HCT116 (cell line): ENCODE results near the gene SLC12A8. TPM values are rescaled to one million over a fixed set of nuclear protein-coding genes. Genes with fewer than 3 reads are reported as not detected.

ENCODE experiments used
- ATAC-seq: fragments of 200-7000 bp; cut with Tn5 transposase; 2 replicates; pipeline ENCODE4 v1.9.1; 2020; ENCODE audit warnings: mild to moderate bottlenecking, moderate library complexity
- BruUV-seq: library from RNA; stranded (reverse); fragments of 400-500 nt; replicated peaks from 2 replicates; lab custom pipeline; 2021; lab: Mats Ljungman, UMichigan
- CTCF ChIA-PET: fragments of 300-600 bp; sonication (Branson Sonifier 250); formaldehyde crosslinking; loops from one replicate; lab custom pipeline; 2021; ENCODE audit warnings: antibody characterized with exemption; lab: Charles Lee
- POLR2A ChIA-PET: fragments of 300-600, 350-600 bp; sonication (Branson Sonifier 250); formaldehyde crosslinking; loops from one replicate; lab custom pipeline; 2021; ENCODE audit warnings: antibody characterized with exemption; lab: Charles Lee
- RAD21 ChIA-PET, 2 experiments: fragments of 300-600 bp; sonication (Branson Sonifier 250); formaldehyde crosslinking; loops; one replicate each; lab custom pipeline; 2023; ENCODE audit warnings: low total read pairs in 2 of 2; ENCODE audit not compliant: uncharacterized antibody in 2 of 2, unreplicated experiment in 2 of 2, low non-redundant PET in 1 of 2; lab: Charles Lee
- DNase-seq: peaks from one replicate; pipeline ENCODE4 v3.0.0-alpha.2; 2010; ENCODE audit warnings: low read depth, low spot score
- H2AFZ ChIP-seq: fragments of 200-600 bp; shearing (Covaris generic), sonication (generic); 2 replicates; pipeline ENCODE4 v1.6.1; 2017; ENCODE audit warnings: low read depth, mixed run types, mixed read lengths, antibody characterized with exemption, low read length; ENCODE audit not compliant: poor library complexity, severe bottlenecking
- H3K27ac ChIP-seq: 2 replicates; pipeline ENCODE4 v1.5.1; 2012; ENCODE audit warnings: low read depth, low read length
- H3K27me3 ChIP-seq: fragments of 200-600 bp; sonication (generic); 2 replicates; pipeline ENCODE4 v1.6.1; 2016; ENCODE audit warnings: mixed run types, low read length, mixed read lengths; ENCODE audit not compliant: insufficient read depth
- H3K36me3 ChIP-seq, 2 experiments: fragments of 200-500 bp in 1 of 2; fragments of 200-600 bp in 1 of 2; sonication (Bioruptor generic) in 1 of 2; sonication (generic) in 1 of 2; 2 replicates each; pipeline versions ENCODE4 v1.5.1 to v1.6.1; 2014 to 2016; ENCODE audit warnings: low read length in 2 of 2, inconsistent platforms in 1 of 2, mixed read lengths in 1 of 2, mixed run types in 1 of 2; ENCODE audit not compliant: insufficient read depth in 2 of 2, control insufficient read depth in 1 of 2
- H3K4me1 ChIP-seq, 2 experiments: fragments of 200-600 bp in 1 of 2; sonication (generic) in 1 of 2; 2 replicates each; pipeline versions ENCODE4 v1.5.1 to v1.6.1; 2012 to 2017; ENCODE audit warnings: low read length in 2 of 2, inconsistent platforms in 1 of 2, mild to moderate bottlenecking in 1 of 2, mixed read lengths in 1 of 2, mixed run types in 1 of 2, moderate library complexity in 1 of 2; ENCODE audit not compliant: insufficient read depth in 2 of 2, control insufficient read depth in 1 of 2
- H3K4me2 ChIP-seq: fragments of 200-600 bp; sonication (generic); 2 replicates; pipeline ENCODE4 v1.6.1; 2017; ENCODE audit warnings: mixed run types, low read length, mixed read lengths
- H3K4me3 ChIP-seq, 2 experiments: fragments of 200-600 bp in 1 of 2; sonication (generic) in 1 of 2; replicated peaks in 1 of 2; 2 replicates each; pipeline ENCODE4 v1.5.1; 2011 to 2016; ENCODE audit warnings: low read length in 2 of 2, control low read depth in 1 of 2, low read depth in 1 of 2, mild to moderate bottlenecking in 1 of 2, mixed read lengths in 1 of 2, mixed run types in 1 of 2
- H3K79me2 ChIP-seq: fragments of 200-600 bp; sonication (generic); 2 replicates; pipeline ENCODE4 v1.6.1; 2017; ENCODE audit warnings: mild to moderate bottlenecking, mixed run types, low read length, moderate library complexity, mixed read lengths; ENCODE audit not compliant: insufficient read depth
- H3K9ac ChIP-seq: fragments of 200-600 bp; sonication (generic); 2 replicates; pipeline ENCODE4 v1.6.1; 2016; ENCODE audit warnings: low read length, mixed read lengths
- H3K9me2 ChIP-seq: fragments of 200-600 bp; sonication (generic), shearing (Covaris generic); 2 replicates; pipeline ENCODE4 v1.6.1; 2017; ENCODE audit warnings: mixed run types, mild to moderate bottlenecking, moderate library complexity; ENCODE audit not compliant: insufficient read depth
- H3K9me3 ChIP-seq, 2 experiments: fragments of 200-500 bp in 1 of 2; fragments of 200-600 bp in 1 of 2; sonication (Bioruptor generic) in 1 of 2; sonication (generic) in 1 of 2; 2 replicates each; pipeline ENCODE4 v1.6.1; 2014 to 2017; ENCODE audit warnings: low read length in 2 of 2, mixed read lengths in 2 of 2, inconsistent platforms in 1 of 2, low read depth in 1 of 2, mild to moderate bottlenecking in 1 of 2, mixed run types in 1 of 2, moderate library complexity in 1 of 2; ENCODE audit not compliant: control insufficient read depth in 1 of 2, insufficient read depth in 1 of 2
- H4K20me1 ChIP-seq: fragments of 200-600 bp; sonication (generic), shearing (Covaris generic); 2 replicates; pipeline ENCODE4 v1.6.1; 2017; ENCODE audit warnings: mixed run types, mild to moderate bottlenecking, moderate library complexity; ENCODE audit not compliant: insufficient read depth
- CBX3 ChIP-seq: IDR thresholded peaks from 2 replicates; pipeline ENCODE4 v1.6.1; 2012; ENCODE audit warnings: low read depth
- CEBPB ChIP-seq: IDR thresholded peaks from 2 replicates; pipeline ENCODE4 v1.6.1; 2012; ENCODE audit warnings: low read depth
- CTCF ChIP-seq, 3 experiments: fragments of 200-600 bp in 1 of 3; sonication (generic) in 1 of 3; IDR thresholded peaks in 2 of 3; conservative IDR thresholded peaks in 1 of 3; 2 replicates each; pipeline ENCODE4 v1.5.1; 2012 to 2017; ENCODE audit warnings: low read depth in 2 of 3, low read length in 2 of 3, antibody characterized with exemption in 1 of 3, borderline replicate concordance in 1 of 3, control low read depth in 1 of 3, mild to moderate bottlenecking in 1 of 3, mixed read lengths in 1 of 3, mixed run types in 1 of 3, moderate library complexity in 1 of 3; ENCODE audit not compliant: insufficient read depth in 1 of 3
- ELF1 ChIP-seq: IDR thresholded peaks from 2 replicates; pipeline ENCODE4 v1.6.1; 2012; ENCODE audit warnings: low read depth, borderline replicate concordance
- FOSL1 ChIP-seq: IDR thresholded peaks from 2 replicates; pipeline ENCODE4 v1.6.1; 2012; ENCODE audit warnings: low read depth
- JUND ChIP-seq: IDR thresholded peaks from 2 replicates; pipeline ENCODE4 v1.6.1; 2012
- MAX ChIP-seq: IDR thresholded peaks from 2 replicates; pipeline ENCODE4 v1.6.1; 2012
- RAD21 ChIP-seq: IDR thresholded peaks from 2 replicates; pipeline ENCODE4 v1.6.1; 2012; ENCODE audit warnings: low read depth, mild to moderate bottlenecking
- SP1 ChIP-seq: IDR thresholded peaks from 2 replicates; pipeline ENCODE4 v1.6.1; 2012; ENCODE audit warnings: low read depth
- SRF ChIP-seq: IDR thresholded peaks from 2 replicates; pipeline ENCODE4 v1.6.1; 2012; ENCODE audit warnings: low read depth
- YY1 ChIP-seq: IDR thresholded peaks from 2 replicates; pipeline ENCODE4 v1.6.1; 2011; ENCODE audit warnings: low read length, low read depth, moderate library complexity, mild to moderate bottlenecking; ENCODE audit not compliant: insufficient replicate concordance; ENCODE audit errors: extremely low read depth
- ZBTB33 ChIP-seq: IDR thresholded peaks from 2 replicates; pipeline ENCODE4 v1.6.1; 2011; ENCODE audit warnings: mild to moderate bottlenecking, low read length, moderate library complexity; ENCODE audit not compliant: insufficient replicate concordance; ENCODE audit errors: extremely low read depth
- ZFX ChIP-seq: fragments of 450-650 bp; IDR thresholded peaks from 2 replicates; pipeline ENCODE4 v1.6.1; 2017
- ZNF274 ChIP-seq: fragments of 200-500 bp; sonication (Bioruptor generic); IDR thresholded peaks from 2 replicates; pipeline ENCODE4 v1.6.1; 2014; ENCODE audit warnings: mild to moderate bottlenecking, low read depth, low read length, inconsistent platforms
- intact Hi-C: fragments of 100-400 bp; cut with micrococcal nuclease; formaldehyde crosslinking; loops from 2 replicates; pipeline ENCODE4 v1.10.0; 2022
- total RNA-seq: library from RNA; stranded (reverse); gene quantifications from one replicate; pipeline ENCODE4 v1.2.1, GENCODE V29; 2021; ENCODE audit not compliant: unreplicated experiment

SLC12A8 gene
- total RNA-seq, 1 experiment from 2014 or later = 19.9 TPM

DNA sequence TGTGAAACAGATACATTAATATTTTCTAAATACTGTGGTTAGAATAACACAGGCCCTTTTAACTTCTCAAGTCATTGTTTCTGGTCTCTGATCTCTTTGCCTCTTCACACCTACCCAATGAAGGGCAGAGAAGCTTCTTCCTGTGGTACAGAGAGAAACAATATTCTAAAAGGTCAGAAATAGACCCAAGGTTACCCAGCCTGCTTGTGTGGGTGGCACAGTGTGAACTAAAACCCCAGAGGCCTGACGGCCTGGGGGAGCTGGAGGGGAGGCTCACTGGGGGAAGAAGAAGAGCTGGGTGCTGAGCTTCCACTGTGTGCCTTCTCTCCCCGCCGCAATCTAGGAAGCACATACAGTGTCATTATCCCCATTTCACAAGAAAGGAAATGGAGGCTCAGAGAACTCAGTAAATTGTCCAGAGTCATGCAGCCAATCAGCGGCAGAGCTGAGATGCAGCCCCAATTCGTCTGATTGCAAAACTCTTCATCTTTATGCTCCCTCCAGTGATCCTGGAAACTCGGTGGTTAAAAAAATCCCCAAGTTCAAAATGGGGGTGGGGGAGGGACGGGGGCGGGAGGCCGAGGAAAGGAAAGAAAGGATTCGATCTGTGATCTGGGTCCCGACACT is 92.7 kb downstream of the SLC12A8 start:
- H4K20me1 ChIP-seq = no peaks in the 10 kb centered on the region
- no peaks in the 10 kb centered on the region for H3K79me2 ChIP-seq
- H3K9me2 ChIP-seq = no peaks in the 10 kb centered on the region
- H3K4me2 ChIP-seq = no peak overlapping the region
- no TSS peak for BruUV-seq
- no peak overlapping the region for H3K9ac ChIP-seq
- H3K27ac ChIP-seq = no peak overlapping the region
- H2AFZ ChIP-seq = no peak overlapping the region
- RAD21 ChIA-PET = no interaction called here
- ATAC-seq (no peak), DNase-seq (no peak)
- CTCF ChIA-PET = no interaction called here
- no peaks in the 10 kb centered on the region for H3K27me3 ChIP-seq
- no peaks in the 10 kb centered on the region for H3K9me3 ChIP-seq
- TF ChIP-seq ZBTB33 = no peak
- no peak for TF ChIP-seq CBX3
- TF ChIP-seq YY1 = no peak
- H3K4me1 ChIP-seq = no peaks in the 10 kb centered on the region
- no peaks in the 10 kb centered on the region for H3K36me3 ChIP-seq
- H3K4me3 ChIP-seq = no peak overlapping the region
- POLR2A ChIA-PET = no interaction called here
- intact Hi-C loops = no loop called here

DNA sequence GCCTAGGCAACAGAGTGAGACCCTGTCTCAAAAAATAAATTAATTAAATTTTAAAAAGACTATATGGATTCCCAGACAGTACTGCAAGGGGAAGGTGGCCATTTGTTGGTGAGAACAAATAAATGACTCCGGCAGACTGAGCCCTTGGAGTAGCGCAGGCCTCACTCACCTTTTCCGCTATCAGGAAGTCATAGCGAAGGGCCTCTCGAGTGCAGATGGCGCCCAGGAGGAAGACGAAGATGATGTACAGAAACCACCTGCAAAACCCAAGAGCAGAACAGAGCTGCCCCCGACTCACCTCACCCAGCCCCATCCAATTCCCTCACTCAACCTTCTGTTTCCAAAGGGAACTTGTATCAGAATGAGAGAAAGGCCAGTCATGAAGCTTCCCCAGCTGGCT is 93.9 kb downstream of the SLC12A8 start:
- Histone ChIP-seq H3K27ac (no peak overlapping the region), H3K36me3 (no peaks in the 10 kb centered on the region), H3K4me1 (no peaks in the 10 kb centered on the region), H3K4me2 (no peak overlapping the region), H3K9me2 (no peaks in the 10 kb centered on the region), H3K27me3 (no peaks in the 10 kb centered on the region), H4K20me1 (no peaks in the 10 kb centered on the region), H2AFZ (no peak overlapping the region), H3K9ac (no peak overlapping the region), H3K4me3 (no peak overlapping the region), H3K79me2 (no peaks in the 10 kb centered on the region), H3K9me3 (no peaks in the 10 kb centered on the region)
- no TSS peak for BruUV-seq
- no peak for DNase-seq
- RAD21 ChIA-PET = no interaction called here
- POLR2A ChIA-PET = no interaction called here
- CTCF ChIA-PET = no interaction called here
- ATAC-seq = no peak
- intact Hi-C loops = no loop called here
- no peak for TF ChIP-seq RAD21
- TF ChIP-seq JUND = no peak
- TF ChIP-seq SP1 = no peak
- no peak for TF ChIP-seq ZFX
- no peak for TF ChIP-seq CTCF (IDR thresholded peaks at IDR 0.05 in 2 of 3, conservative IDR thresholded peaks at IDR 0.05 in 1 of 3; ENCODE audit: borderline replicate concordance in 1 of 3, insufficient read depth in 1 of 3, low read depth in 2 of 3, low read length in 2 of 3)
- no peak for TF ChIP-seq ELF1
- TF ChIP-seq ZNF274 = no peak
- no peak for TF ChIP-seq ZBTB33
- TF ChIP-seq SRF = no peak
- TF ChIP-seq FOSL1 = no peak
- no peak for TF ChIP-seq CEBPB
- TF ChIP-seq MAX = no peak
- TF ChIP-seq CBX3 = no peak
